Esophagus mucosa (tissue), 1 donor: Measurements from ENCODE around the gene LYRM4. TPM values are rescaled to one million over a fixed set of nuclear protein-coding genes. Genes with fewer than 3 reads are reported as not detected.

Source experiments
- ATAC-seq: fragments of 200-7000 bp; cut with Tn5 transposase; one replicate; pipeline ENCODE4 v1.9.1; 2020
- total RNA-seq: library from RNA; stranded (reverse); gene quantifications from one replicate; pipeline ENCODE4 v1.2.4, GENCODE V29; 2023
- donor health status: DM: yes; HTN: yes; CAD: no.

LYRM4 gene
- total RNA-seq, 1 donor from 2014 or later = 20.3 TPM

DNA sequence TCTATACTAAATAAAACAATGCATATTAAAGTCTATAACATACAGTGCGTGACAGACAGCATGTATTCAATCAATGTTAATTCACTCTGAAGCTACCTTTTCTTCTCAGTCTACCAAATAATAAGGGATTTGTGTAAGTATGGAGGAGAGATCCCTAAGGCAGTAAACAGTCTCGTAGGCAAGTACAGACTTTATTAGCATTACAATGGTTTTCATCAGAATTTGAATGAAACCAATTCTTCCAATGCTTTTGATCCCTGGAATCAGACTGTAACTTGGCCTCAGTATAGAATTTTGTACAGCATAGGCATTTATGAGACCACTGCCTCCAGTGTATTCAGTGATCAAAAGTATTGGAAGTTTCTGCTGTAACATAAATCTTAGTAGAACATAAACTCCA, 19.5 kb downstream of the LYRM4 start:
- ATAC-seq = no peak

DNA sequence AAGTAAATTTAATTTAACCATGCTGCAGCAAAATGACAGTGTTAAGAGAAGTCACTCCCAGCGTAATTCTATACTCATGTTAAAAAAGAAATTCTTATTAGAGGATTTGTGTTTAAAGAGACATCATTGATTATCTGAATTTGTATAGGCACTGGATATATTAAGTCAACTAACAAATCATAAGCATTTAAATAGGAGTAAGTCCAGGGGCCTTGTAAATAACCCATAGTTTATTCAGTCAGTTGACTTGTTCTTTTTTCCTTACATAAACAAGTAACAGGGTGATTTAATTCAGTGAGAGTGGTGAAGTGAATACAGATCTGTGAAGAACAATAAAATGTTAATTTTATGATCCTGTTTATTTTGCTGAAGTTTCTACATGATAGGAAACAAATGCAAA, 22.4 kb downstream of the LYRM4 start:
- no peak for ATAC-seq

DNA sequence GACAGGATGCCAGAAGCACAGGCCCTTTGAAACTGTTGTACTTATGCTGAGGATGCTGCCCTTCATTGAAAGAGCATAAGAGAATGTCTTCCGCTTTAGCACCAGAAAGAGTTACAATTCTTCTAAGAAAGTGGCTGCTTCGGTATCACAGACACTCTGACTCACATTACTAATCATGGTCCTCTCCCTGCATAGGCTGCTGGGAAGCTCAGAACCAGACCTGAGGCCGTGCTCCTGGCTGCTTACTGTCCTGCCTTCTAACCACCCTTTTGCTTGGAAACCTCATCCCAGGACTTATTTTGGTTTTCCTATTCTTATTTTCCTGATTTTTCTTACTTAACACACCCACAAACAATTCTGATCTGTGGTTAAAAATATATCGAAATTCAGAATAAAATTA, 22.9 kb downstream of the LYRM4 start:
- ATAC-seq = no peak

- ATAC-seq = no peak
These were observed 24.9 kb downstream of the LYRM4 start for GRCh38 chr6:5235830-5236229.

DNA sequence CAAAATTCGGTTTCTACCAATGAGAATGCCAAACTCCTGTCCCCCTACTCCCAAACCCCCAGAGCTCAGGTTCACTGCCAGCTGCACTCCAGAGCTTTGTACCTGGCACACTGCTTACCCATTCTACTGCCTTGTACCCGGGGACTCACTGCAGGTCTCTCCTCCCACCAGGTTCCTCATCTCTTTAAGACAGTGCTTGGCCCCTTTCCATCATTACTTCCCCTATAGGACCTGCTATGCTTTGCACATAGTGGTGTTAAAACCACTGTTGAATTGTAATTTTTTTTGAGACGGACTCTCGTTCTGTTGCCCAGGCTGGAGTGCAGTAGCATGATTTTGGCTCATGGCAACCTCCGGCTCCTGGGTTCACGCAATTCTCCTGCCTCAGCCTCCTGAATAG, 25.9 kb downstream of the LYRM4 start:
- ATAC-seq = no peak

- no peak for ATAC-seq
These were observed 29.5 kb downstream of the LYRM4 start for GRCh38 chr6:5231289-5231688.

GRCh38 chr6:5230081-5230480, 30.7 kb downstream of the LYRM4 start:
- ATAC-seq = no peak

DNA sequence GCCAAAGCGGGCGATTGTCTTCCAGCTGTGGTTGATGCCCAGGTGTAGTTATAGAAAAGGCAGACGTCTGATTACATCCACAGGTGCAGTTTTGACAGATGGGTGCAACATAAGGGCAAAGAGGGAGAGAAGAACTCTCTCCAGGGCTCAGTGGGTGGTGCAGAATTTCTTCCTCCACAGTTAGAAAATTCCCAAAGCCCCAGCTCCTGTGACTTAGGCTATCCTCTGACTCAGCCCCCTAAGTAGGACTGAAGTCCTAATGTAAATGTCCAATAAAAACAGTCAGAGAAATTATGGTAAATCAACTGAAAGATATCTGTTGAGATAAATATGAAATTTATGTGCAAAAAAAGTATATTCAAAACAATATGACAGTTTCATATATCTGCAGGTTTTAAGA, 31.4 kb downstream of the LYRM4 start:
- ATAC-seq = no peak

- ATAC-seq = no peak
These were observed 37.4 kb downstream of the LYRM4 start for GRCh38 chr6:5223309-5223708.

DNA sequence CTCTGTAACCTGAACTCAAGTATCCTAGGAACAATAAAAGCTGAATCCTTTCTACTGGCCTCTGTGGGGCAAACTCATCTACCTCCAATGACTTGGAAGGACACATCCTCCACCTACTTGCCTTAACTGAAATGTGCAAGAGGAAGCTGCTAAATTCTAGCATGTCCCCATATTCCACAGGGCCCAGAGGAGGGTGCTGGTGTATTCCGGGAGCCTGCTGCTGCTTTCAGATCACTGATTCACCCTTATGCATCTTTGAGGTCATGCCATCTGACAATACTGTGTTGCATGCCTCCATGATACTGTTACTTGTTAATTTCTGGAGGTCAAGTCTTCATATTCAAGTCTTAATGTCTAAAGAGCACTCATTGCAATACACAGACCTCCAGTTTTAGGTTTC, 40.3 kb downstream of the LYRM4 start:
- no peak for ATAC-seq

DNA sequence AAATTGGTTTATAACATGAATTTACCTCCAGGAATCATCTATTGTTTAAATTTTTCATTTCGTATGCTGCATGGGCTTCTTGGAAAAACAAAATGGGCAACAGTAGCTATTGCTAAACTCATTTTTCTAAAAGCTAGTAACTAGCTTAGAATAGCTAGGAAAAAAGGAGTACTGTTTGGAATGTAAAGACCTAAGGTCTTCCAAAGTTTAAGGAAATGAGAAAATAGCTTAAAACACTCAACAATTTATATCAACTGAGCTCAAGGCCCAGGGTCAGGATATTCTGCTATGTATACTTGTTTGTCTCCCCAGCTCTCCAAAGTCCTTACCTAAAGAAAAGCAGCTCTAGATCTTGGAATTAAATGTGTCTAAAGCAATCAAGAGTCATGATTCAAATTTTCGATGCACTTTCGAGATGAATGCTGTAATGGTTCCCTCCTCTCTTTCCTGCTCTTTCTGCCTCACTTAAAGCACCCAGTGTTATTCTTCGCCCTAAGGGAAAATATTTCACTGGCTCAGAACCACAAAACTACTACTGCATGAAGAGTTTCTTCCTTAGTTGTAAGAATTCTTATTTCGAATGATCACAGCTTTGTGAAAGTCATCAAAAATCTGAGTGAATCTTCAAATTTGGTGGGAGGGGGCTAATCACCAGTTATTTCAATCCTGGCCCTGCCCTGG, 41.6 kb downstream of the LYRM4 start:
- no peak for ATAC-seq

DNA sequence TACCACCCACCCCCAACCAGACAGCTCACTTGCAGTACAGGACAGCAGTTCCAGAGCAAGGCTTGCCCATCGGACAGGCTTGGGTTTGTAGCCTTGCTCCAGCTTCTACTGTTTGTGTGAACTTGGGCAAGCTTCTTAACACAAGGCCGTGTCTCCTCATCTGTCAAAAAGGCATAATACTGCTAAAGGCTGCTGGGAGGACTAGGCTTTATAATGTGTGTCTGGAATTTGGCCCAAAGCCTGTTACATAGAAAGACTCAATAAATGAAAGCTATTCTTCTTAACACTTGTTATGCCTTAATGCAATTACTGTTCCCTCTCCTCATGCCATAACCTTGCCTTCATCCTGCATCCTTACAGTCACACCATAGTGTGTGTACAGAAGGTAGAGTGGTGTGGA, 43.4 kb downstream of the LYRM4 start:
- no peak for ATAC-seq

GRCh38 chr6:5215799-5216198, 45.0 kb downstream of the LYRM4 start:
- ATAC-seq = no peak

- ATAC-seq = no peak
These were observed 45.6 kb downstream of the LYRM4 start for GRCh38 chr6:5215159-5215558.

- ATAC-seq = peak; percentile 80
These were observed 46.1 kb downstream of the LYRM4 start for GRCh38 chr6:5214570-5215052.

DNA sequence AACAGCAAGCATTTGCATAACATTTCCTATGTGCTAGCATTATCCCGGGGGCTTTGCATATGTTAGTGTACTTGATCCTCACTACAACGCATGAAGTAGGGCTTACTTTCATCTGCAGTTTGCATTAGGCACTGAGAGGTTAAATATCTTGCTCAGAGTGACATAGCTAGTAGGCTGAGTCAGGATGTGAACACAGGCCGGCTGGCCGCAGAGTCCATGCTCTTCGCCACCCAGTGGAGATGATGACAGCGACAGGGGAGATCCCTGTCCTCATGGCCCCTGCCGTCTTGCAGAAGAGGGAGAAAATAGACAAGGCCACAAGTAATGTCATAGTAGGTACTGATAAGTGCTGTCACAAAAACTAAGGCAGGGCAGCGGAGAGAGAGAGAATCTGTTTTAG, 46.9 kb downstream of the LYRM4 start:
- ATAC-seq = no peak

GRCh38 chr6:5211492-5211891, 49.3 kb downstream of the LYRM4 start:
- no peak for ATAC-seq

DNA sequence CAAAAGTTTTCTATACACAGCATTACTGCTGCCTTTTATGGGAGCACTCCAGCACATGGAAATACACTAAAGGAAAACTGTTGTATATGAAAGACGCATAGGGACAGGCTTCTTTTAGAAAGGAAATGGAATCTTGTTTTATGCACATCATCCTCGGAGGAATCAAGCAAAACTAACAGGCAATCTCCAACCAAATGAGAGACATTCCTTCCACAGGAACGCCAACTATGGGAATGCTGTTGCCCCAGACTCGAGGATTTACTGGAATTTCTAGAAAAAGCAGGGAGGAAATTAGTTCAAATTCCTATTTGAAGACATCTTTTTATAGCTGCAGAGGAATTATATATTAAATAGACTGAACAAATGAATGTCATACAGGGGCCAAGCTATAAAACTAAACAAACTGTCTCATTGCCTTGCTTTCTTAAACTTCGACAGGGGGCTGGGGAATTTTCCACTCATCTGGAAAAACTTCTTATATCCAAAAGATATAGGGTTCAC, 52.2 kb downstream of the LYRM4 start:
- ATAC-seq = no peak

GRCh38 chr6:5208057-5208456, 52.7 kb downstream of the LYRM4 start:
- no peak for ATAC-seq

- ATAC-seq = no peak
These were observed 53.7 kb downstream of the LYRM4 start for GRCh38 chr6:5206920-5207561.

DNA sequence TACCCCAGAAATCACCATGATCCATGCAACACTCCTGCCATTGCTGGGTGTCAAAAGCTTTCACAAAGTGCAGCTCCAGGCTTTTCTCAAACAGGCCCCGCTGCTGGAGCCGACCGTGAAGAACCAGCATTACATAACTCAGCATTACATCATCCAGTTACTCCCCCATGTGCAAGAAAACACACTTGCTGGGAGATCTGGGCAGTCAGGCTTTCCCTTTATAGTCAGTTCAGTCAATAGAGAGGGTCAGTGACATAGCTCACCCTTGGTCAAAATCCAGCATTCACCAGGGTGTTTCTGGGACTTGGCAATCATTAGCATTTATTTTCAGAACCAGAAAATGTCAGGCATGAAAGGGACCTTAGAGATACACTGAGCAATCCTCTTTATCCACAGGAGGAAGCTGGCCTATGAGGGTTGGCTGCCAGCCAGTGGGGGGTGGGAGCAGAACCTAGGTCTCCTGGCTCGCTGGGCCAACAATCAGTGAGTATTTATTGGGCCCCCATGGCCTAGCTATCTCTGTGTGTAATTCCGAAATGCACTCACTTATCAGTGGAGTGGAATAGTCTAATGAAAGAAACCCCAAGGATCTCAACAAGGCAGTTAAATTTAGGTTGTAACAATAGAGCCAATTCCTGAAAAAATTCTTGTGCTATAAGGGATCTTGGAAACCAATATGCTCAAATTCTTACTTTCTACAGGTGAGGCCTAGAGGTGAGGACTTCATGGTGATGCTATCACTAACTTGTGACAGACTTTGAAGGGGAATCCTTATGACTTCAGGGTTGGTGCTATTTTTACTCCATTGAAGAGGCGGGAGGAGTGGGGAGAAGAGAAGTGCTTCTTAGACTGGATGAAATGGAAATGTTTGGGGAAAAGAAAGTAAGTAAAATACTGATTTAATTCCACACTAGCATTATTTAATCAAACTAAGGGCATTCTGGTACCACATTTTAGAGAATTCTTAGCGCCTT, 54.6 kb downstream of the LYRM4 start:
- peak; percentile 57 for ATAC-seq

- ATAC-seq = peak; percentile 76
These were observed 55.7 kb downstream of the LYRM4 start for GRCh38 chr6:5205035-5205507.

GRCh38 chr6:5204376-5204775, 56.4 kb downstream of the LYRM4 start:
- peak; percentile 56 for ATAC-seq
